ENCODE measurements around the gene MAD1L1.

- no peak for TF ChIP-seq CTCF (conservative IDR thresholded peaks at IDR 0.05; ENCODE audit: low read depth, low read length)
- no peak for TF ChIP-seq EZH2 (IDR thresholded peaks at IDR 0.05; ENCODE audit: borderline replicate concordance, low read depth, low read length, poor library complexity, severe bottlenecking)
Measured at GRCh38 chr7:2017481-2017891, 215.3 kb downstream of the MAD1L1 start.
